Stomach smooth muscle (tissue), 2 donors: ENCODE data around the gene TAOK3.

Source experiments
- H3K27ac ChIP-seq: one replicate; pipeline ENCODE4 v1.7.0; 2013; ENCODE audit warnings: mild to moderate bottlenecking, low read length, inconsistent platforms
- H3K27me3 ChIP-seq, 2 donors: one replicate each; pipeline ENCODE4 v1.7.0; 2013; ENCODE audit warnings: low read length in 2 of 2; ENCODE audit not compliant: insufficient read depth in 2 of 2, control insufficient read depth in 1 of 2
- H3K36me3 ChIP-seq, 2 donors: one replicate each; pipeline ENCODE4 v1.7.0; 2013; ENCODE audit warnings: low read length in 2 of 2; ENCODE audit not compliant: control insufficient read depth in 2 of 2, insufficient read depth in 2 of 2
- H3K4me1 ChIP-seq: one replicate; pipeline ENCODE4 v1.7.0; 2013; ENCODE audit warnings: low read length; ENCODE audit not compliant: control insufficient read depth, insufficient read depth
- H3K4me3 ChIP-seq, 2 donors: one replicate each; pipeline ENCODE4 v1.7.0; 2013; ENCODE audit warnings: low read length in 2 of 2
- H3K9ac ChIP-seq, 2 donors: one replicate each; pipeline ENCODE4 v1.7.0; 2013; ENCODE audit warnings: low read length in 2 of 2, mild to moderate bottlenecking in 1 of 2
- H3K9me3 ChIP-seq, 2 donors: one replicate each; pipeline ENCODE4 v1.7.0; 2013; ENCODE audit warnings: low read length in 2 of 2; ENCODE audit not compliant: control insufficient read depth in 2 of 2
- donor health status: healthy.
- donor health status: Pancreatic carcinoma.

TAOK3 gene

GRCh38 chr12:118183711-118184110, 189.0 kb downstream of the TAOK3 start:
- no peak overlapping the region for H3K9ac ChIP-seq
- no peaks in the 10 kb centered on the region for H3K9me3 ChIP-seq
- no peak overlapping the region for H3K27ac ChIP-seq
- H3K4me3 ChIP-seq, result no peak overlapping the region
- no peaks in the 10 kb centered on the region for H3K27me3 ChIP-seq
- H3K36me3 ChIP-seq, result peaks cover 9 to 17% of the 10 kb centered on the region in 2 donors
- peaks cover 5% of the 10 kb centered on the region for H3K4me1 ChIP-seq

DNA sequence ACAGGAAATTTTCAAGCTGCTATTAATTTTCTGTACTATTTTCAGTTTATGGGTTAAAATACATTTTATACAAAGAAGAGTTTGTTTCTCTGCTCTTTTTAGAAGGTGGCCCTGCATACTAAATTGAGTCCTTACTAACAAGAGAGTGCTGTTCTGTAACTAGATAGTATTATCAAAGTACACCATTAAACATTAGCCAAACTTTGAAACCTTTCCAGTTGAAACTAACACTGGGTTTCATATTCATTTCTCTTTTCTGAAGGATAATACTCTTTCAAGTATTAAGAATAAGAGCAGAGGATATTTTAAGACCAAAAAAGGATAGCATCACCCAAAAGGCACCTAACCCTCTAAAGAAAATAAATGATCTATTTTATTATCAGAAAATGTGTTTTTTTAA, 189.6 kb downstream of the TAOK3 start:
- no peak overlapping the region for H3K27ac ChIP-seq
- peaks cover 10 to 17% of the 10 kb centered on the region in 2 donors for H3K36me3 ChIP-seq
- no peak overlapping the region for H3K9ac ChIP-seq

DNA sequence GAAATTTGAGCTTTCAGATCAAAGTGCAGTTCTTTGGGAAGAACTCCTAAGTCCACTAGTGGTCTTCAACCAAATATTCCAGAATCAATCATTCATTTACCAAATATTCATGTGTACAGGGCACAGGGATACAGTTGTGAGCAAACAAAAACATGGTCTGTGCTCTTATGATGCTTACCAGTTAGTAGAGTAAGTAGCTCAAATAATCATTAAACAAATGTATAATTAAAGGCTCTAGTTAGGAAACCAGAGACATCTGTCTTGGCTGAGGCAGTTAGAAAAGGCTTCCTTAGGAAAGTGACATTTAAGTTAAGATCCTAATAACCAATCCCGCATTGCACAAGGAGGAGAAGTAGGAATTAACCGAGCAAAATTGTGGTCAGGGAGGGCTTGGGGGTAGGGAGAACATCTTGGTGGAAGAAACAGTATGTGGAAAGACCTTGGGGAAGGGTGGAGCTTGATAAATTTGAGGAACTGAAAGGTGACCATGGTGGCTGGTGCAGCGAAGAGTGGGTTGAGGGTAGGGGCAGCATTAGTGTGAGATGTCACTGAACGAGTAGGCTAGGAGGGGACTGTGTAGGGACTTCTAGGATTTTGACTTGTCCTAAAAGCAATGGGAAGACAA, 196.8 kb downstream of the TAOK3 start:
- H3K4me3 ChIP-seq, result no peak overlapping the region
- H3K4me1 ChIP-seq, result no peaks in the 10 kb centered on the region
- no peak overlapping the region for H3K27ac ChIP-seq
- no peaks in the 10 kb centered on the region for H3K27me3 ChIP-seq
- peaks cover 43 to 46% of the 10 kb centered on the region in 2 donors for H3K36me3 ChIP-seq
- H3K9me3 ChIP-seq, result no peaks in the 10 kb centered on the region
- H3K9ac ChIP-seq, result no peak overlapping the region

More for the DNA sequence above, 189.6 kb downstream of the TAOK3 start:
- Histone ChIP-seq H3K27me3 (no peaks in the 10 kb centered on the region), H3K4me1 (peaks cover 5% of the 10 kb centered on the region), H3K4me3 (no peak overlapping the region), H3K9me3 (no peaks in the 10 kb centered on the region)

GRCh38 chr12:118166946-118167345, 205.8 kb downstream of the TAOK3 start:
- Histone ChIP-seq H3K36me3 (peaks cover 18 to 27% of the 10 kb centered on the region in 2 donors), H3K27me3 (no peaks in the 10 kb centered on the region)

GRCh38 chr12:118164798-118165486, 207.8 kb downstream of the TAOK3 start:
- H3K4me3 ChIP-seq, result no peak overlapping the region
- no peaks in the 10 kb centered on the region for H3K9me3 ChIP-seq
- no peaks in the 10 kb centered on the region for H3K27me3 ChIP-seq
- H3K27ac ChIP-seq, result no peak overlapping the region
- no peak overlapping the region for H3K9ac ChIP-seq
- no peaks in the 10 kb centered on the region for H3K4me1 ChIP-seq
- H3K36me3 ChIP-seq, result peaks cover 22 to 29% of the 10 kb centered on the region in 2 donors

More at GRCh38 chr12:118166946-118167345, 205.8 kb downstream of the TAOK3 start:
- Histone ChIP-seq H3K4me3 (no peak overlapping the region), H3K4me1 (no peaks in the 10 kb centered on the region), H3K9me3 (no peaks in the 10 kb centered on the region), H3K9ac (no peak overlapping the region), H3K27ac (no peak overlapping the region)

DNA sequence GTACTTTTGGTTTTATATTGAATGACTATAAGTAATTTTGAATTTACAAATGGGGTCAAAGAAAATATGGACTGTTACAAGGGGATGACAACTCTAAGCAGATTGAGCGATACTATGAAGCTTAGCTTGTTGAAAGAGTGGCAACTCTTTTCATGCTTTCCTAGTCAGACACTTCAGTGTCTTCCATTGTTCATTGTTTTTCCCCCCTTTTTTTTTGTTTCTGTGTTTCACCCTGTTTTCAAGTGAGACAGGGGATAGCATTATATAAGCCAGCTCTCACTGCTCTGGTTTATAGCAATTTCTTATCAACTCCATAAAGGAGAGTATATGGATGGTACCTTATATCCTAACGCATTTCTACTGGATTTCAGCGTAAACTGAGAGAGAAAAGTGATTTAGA, 212.2 kb downstream of the TAOK3 start:
- no peaks in the 10 kb centered on the region for H3K4me1 ChIP-seq
- peaks cover 37 to 40% of the 10 kb centered on the region in 2 donors for H3K36me3 ChIP-seq
- H3K27ac ChIP-seq, result no peak overlapping the region

DNA sequence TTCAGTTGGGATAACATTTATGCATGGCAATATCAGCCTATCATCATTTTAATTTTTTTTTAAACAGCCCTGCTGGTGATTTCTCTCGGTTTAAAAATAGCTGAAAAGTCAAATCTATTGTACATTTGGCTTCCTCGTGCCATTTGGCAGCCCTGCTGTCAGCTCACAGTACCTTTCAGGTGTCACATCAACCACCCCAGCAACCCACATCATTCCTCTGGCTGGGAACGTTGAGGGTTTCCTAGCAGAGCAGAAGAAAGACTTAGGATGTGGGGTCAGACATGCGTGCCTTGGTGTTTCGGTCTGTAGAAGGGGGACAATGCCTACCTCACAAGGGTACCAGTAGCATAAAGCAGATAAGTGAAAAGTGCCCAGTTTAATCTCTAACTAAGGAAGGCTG, 221.0 kb downstream of the TAOK3 start:
- Histone ChIP-seq H3K36me3 (peaks cover 14 to 23% of the 10 kb centered on the region in 2 donors), H3K9ac (no peak overlapping the region), H3K4me3 (no peak overlapping the region), H3K9me3 (no peaks in the 10 kb centered on the region), H3K27ac (no peak overlapping the region), H3K27me3 (no peaks in the 10 kb centered on the region), H3K4me1 (no peaks in the 10 kb centered on the region)

More for the DNA sequence above, 212.2 kb downstream of the TAOK3 start:
- no peaks in the 10 kb centered on the region for H3K27me3 ChIP-seq
- no peaks in the 10 kb centered on the region for H3K9me3 ChIP-seq
- H3K4me3 ChIP-seq, result no peak overlapping the region
- no peak overlapping the region for H3K9ac ChIP-seq

- H3K36me3 ChIP-seq, result peaks cover 21 to 27% of the 10 kb centered on the region in 2 donors
- H3K4me3 ChIP-seq, result no peak overlapping the region
- H3K27me3 ChIP-seq, result no peaks in the 10 kb centered on the region
- no peaks in the 10 kb centered on the region for H3K9me3 ChIP-seq
- H3K9ac ChIP-seq, result no peak overlapping the region
- H3K27ac ChIP-seq, result no peak overlapping the region
- H3K4me1 ChIP-seq, result no peaks in the 10 kb centered on the region
Observed at GRCh38 chr12:118150625-118151024, 222.1 kb downstream of the TAOK3 start.

DNA sequence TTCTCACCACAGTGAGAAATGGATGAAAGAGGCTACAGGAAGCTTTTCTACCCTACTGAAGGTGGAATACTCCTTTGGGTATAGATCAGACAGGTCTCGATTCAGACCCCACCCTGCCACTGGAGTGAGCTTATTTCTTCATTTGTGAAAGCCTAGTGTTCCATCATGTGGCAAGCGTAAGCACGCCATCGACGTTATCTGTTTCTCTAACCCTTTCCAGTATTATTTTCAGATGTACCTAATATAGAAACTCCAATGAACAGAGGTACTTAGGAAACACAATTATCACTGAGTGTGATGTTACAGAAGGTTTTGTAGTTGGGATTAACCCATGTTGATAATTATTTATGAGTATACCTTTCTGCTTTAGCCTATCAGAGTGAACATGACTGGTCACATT, 224.4 kb downstream of the TAOK3 start:
- Histone ChIP-seq H3K36me3 (peaks cover 32 to 44% of the 10 kb centered on the region in 2 donors), H3K27ac (no peak overlapping the region), H3K9ac (no peak overlapping the region), H3K27me3 (no peaks in the 10 kb centered on the region), H3K4me1 (no peaks in the 10 kb centered on the region), H3K9me3 (no peaks in the 10 kb centered on the region), H3K4me3 (no peak overlapping the region)

GRCh38 chr12:118145798-118146156, 226.9 kb downstream of the TAOK3 start:
- Histone ChIP-seq H3K4me1 (no peaks in the 10 kb centered on the region), H3K36me3 (peaks cover 32 to 43% of the 10 kb centered on the region in 2 donors), H3K9me3 (no peaks in the 10 kb centered on the region), H3K27me3 (no peaks in the 10 kb centered on the region), H3K4me3 (no peak overlapping the region), H3K9ac (no peak overlapping the region), H3K27ac (no peak overlapping the region)
